GM19328 (cell line): ENCODE results near the gene CNKSR2.

Source experiments
- ATAC-seq: cut with Tn5 transposase; IDR thresholded peaks from one replicate; pipeline ENCODE4 v1.9.1; 2021; ENCODE audit warnings: mild to moderate bottlenecking, moderate library complexity; ENCODE audit not compliant: unreplicated experiment

The CNKSR2 gene

DNA sequence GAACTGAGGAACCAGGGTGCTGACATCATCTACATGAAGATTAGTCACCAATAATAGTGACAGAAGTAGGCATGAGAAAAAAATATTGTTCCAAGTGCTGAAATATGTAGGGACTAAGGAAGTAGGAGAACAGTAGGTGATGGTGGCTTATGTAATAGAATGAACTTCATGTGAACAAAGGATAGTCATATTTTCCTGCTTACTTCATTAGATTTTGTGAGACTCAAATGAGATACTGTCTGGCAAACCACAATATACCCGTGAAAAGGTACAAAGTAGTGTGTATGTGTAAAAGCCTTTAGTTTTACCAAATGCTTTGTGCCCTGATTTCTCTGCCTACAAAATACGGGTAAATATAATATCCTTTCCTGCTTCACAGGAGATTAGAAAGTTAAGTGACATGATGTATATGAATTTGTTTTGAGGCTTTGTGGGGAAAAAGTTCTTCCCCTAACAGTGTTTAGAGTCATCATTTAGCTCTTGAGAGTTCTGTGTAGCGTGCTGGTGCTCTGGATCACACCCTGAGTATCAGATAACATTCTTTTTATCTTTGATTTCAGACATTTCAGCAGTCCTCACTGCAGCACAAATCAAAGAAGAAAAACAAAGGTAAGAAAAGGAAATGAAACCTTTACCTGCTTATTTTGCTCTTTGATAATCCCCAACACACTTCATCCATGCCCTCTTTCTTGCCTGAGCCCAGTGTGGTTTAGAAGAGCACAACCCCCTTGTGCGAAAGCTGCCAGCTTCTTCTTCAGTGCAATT lies 216.0 kb downstream of the CNKSR2 start:
- ATAC-seq, result no peak

- no peak for ATAC-seq
Measured at GRCh38 chrX:21606002-21606401, 231.8 kb downstream of the CNKSR2 start.

- no peak for ATAC-seq
Measured at GRCh38 chrX:21610168-21610567, 235.9 kb downstream of the CNKSR2 start.

DNA sequence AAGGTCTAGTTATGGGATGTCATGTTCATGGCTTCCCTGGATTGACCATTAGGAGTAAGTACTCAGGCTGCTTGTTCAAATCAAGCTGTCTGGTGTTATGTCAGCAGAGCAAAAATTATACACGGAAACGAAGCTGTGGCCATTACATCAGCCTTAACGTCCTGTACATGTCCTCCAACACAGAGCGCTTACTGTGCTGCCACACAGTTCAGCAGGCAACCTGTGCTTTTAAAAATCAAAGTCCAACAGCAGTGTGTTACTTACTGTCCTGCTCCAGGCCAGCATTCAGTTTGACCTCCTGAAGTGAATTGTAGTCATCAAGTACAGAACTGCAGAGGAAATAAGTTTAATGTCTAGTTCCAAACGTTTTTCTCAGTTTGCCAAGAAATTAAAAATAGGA lies 237.9 kb downstream of the CNKSR2 start:
- no peak for ATAC-seq

GRCh38 chrX:21616386-21616785 lies 242.2 kb downstream of the CNKSR2 start:
- ATAC-seq, result no peak

- ATAC-seq, result no peak
Measured at GRCh38 chrX:21620234-21620633, 246.0 kb downstream of the CNKSR2 start.

DNA sequence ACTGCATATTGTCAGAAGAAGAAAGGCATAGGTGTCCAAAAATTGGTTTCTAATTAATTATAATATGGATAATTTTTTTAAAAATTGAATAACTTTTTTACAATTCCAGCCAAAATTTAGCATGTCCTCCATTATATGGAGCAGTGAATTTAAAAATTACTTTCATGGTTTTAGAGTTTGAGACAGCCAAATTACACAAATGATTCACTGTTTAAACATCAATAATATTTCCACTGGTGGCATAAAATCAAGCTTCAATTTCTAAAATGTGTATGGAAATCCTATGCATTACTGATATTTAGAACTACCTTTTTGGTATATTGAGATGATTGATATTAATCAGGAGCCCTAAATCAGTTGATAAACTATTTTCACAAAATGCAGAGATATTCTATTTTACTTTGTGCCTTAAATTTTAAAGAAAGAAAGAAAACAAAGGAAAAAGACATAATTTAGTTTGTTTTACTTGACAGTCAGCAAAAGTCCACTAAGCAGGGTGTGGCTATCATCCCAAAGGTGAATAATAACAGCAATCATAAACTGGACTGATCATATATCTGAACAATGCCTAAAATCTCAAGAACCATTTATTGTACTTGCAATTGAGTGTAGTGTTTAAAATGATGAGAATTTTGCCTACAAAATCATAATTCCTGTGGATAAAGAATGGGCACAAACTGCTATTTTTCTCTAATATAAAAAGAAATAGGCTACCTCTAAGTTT lies 249.7 kb downstream of the CNKSR2 start:
- no peak for ATAC-seq

DNA sequence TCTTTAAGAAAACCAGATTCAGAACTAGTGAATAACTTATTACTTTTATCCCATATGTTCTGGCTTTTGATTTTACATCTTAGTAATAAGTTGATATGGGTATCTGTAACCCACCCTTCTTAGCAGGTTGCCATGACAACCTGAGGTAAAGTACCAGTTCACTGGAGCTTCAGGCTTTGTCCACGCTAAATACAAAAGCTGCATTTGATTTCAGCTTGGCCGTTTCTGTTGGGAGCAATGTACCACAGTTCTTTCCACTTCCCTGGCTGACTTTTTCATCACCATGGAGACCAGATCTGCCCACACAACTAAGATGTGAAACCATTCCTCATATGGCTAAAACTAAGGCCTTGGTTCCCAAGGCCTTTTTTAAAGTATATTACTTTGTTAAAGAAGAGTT lies 257.8 kb downstream of the CNKSR2 start:
- ATAC-seq, result no peak

- no peak for ATAC-seq
Measured at GRCh38 chrX:21638311-21638710, 264.1 kb downstream of the CNKSR2 start.

- no peak for ATAC-seq
Measured at GRCh38 chrX:21639775-21640174, 265.6 kb downstream of the CNKSR2 start.

DNA sequence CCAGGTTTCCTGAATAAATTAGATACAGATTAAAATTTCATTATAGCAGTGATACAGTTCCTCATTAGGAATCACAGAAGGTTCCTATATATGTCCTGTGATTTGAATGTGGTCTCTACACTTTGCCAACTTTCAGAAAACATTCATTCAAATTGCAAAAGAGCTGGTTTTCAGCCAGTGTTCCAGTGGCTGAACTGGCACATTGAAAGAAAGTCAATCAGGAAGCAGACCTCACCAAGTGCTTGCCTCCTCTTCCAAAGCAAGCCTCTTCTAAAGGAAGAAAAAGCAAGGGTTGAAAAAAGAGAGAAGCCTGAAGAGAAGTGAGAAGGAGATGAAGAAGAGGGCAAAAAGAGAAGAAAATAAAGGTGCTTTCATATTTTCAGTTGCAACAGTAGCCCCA lies 271.2 kb downstream of the CNKSR2 start:
- ATAC-seq, result no peak

GRCh38 chrX:21645886-21646285 lies 271.7 kb downstream of the CNKSR2 start:
- no peak for ATAC-seq

DNA sequence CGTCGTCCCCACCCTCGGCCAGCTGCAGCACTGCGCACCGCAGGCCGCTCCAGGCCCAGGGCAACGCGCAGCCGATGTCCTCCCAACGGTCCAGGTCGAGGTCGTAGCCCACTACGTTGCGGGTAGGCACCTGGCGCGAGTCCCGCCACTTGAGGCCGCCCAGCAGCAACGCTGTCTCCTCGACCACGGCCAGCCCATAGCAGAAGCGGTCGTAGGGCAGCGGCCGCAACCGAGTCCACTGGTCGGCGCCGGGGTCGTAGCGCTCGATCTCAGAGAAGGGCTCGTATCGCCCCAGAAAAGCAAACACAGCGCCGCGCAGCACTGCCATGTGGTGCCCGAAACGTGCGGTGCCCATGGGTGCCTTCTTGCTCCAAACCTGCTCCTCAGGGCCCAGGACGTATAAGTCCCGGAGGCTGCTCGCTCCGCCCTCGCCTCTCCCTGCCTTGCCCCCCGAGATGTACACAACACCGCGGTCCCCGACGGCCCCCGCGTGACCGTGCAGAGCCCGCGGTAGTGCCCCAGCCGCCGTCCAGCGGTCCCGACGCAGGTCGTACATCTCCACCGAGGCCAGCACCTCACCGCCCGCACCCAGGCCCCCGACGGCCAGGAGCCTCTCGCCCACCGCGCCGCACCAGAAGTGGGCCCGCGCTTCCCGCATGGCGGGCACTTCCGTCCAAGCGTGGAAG lies 281.8 kb downstream of the CNKSR2 start:
- ATAC-seq, result no peak

- ATAC-seq, result no peak
Measured at GRCh38 chrX:21656587-21657317, 282.5 kb downstream of the CNKSR2 start.

DNA sequence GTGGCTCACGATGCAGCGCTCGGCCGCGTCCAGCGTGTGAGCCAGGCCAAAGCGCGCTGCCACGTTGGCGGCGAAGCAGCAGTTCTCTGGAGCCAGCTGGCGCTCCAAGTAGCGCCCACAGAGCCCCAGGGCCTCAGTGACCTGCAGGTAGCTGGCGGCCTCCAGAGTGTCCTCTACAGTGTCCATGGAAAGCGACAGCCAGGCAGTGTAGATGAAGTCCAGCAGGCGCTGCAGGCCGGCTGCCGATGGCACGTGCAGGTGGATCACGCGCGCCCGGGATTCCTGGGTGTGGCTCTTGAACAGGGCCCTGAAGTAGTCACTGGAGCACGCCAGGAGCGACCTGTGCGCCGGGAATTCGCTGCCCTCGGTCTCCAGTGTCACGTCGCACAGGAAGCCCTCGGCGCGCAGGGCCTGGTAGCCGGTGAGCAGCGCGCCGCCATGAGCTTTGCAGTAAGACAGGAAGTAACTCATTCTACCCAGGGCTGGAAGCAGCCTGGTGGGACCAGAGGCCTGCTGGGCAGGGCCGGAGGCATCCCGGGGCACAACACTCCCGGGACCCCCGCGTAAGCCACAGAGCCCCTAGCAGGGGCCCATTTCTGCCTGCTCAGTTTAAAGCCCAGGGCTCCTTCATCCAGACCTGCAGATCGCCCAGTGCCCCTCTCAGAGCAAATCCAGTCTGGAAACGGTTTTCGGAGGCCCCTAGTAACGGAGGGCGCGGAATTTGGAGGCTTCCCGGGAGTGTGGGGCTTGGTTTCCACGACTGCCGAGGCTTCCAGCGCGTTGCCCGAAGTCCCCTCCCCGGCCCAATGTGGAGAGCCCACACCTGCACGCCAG lies 283.3 kb downstream of the CNKSR2 start:
- ATAC-seq, result no peak

DNA sequence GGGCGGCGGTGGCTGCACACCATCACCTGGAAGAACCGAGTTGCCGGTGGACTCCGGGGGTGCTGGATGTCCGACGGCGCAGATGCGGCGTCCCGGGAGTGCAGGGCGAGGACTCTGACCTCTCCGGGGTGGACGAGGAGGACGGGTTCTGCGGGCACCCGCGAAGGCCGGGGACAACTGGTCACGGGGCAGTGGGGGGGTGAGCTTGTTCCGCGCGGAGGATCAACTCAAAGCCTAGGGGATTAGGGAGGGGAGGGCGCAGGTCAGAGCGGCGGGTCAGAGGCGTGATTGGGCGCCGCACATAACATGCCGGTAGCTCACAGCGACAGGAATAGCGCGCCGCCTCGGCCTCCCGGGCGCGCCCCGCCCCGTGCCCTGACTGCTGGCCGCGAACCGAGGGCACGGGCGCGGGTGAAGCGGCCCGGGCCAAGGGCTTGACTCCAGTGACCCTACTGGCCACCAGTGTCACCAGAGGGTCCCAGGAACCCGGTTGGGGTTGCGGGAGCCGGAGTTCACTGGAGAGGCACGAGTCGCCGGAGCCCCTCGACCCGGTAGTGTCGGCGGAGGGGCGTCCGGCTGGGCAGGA lies 284.0 kb downstream of the CNKSR2 start, which contains the start of gene KLHL34:
KLHL34 (minus strand) TSS at position 179 of the 586 bp plus-strand sequence. CDS start 542 bp downstream, outside the sequence.
- ATAC-seq, result no peak

GRCh38 chrX:21658746-21659145 lies 284.5 kb downstream of the CNKSR2 start:
- ATAC-seq, result no peak

DNA sequence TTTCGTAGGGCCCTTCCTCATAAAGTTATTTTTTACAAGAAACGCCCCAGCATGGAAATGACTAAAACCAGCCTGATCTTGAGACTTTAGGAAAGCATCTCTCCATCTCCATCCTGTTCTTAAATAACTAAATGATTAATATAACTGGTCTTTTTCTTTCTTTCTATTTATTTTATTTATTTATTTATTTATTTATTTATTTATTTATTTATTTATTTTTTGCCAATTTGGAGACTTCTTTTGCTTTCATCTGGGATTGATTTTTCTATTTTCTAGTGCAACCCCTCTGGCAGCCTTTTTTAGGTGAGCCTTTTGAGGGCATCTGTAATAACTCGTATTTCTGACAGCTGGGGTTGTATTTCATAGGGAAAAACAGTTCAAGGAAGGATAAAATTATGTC lies 285.1 kb downstream of the CNKSR2 start:
- no peak for ATAC-seq

GRCh38 chrX:21660156-21660555 lies 285.9 kb downstream of the CNKSR2 start:
- no peak for ATAC-seq

DNA sequence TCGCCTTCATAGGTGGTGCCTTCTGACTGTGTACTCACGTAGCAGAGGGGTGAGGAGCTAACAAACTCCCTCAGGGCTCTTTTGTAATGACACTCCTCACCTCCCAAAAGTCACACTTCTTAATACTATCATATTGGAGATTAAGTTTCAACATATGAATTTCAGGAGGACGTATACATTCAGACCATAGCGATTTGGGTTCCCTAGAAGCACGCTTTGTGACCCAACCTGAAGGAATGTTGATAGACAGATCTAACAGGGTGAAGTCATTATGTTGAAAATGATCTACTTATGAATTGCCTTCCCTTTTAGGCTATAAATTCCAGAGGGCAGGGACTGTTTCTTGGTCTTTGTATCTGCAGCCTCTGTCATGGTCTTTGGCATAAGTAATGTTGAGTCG lies 287.1 kb downstream of the CNKSR2 start:
- ATAC-seq, result no peak
